ENCODE data around the gene CTSD. TPM values are rescaled to one million over a fixed set of nuclear protein-coding genes. Genes with fewer than 3 reads are reported as not detected.

The CTSD gene
- total and polyA plus RNA-seq, 2 experiments from 2014 or later: 67.1 to 251 TPM

GRCh38 chr11:1753929-1754305 is 9.8 kb downstream of the CTSD start:
- peaks cover 20% of the 10 kb centered on the region for H3K27me3 Mint-ChIP-seq (ENCODE audit: insufficient read depth, low read depth, poor library complexity)
- H3K27me3 ChIP-seq (ENCODE audit: insufficient read depth): peaks cover 17% of the 10 kb centered on the region
- no peak overlapping the region for H3K27ac ChIP-seq (ENCODE audit: low read depth)
- ATAC-seq (no peak), DNase-seq (ENCODE audit: low spot score) (no peak)
- no peaks in the 10 kb centered on the region; the same call in 1 of the 2 replicates for H3K4me1 ChIP-seq (ENCODE audit: insufficient read depth)
- no peaks in the 10 kb centered on the region for H4K20me1 ChIP-seq (replicated peaks; ENCODE audit: insufficient read depth)
- H3K4me3 ChIP-seq: no peak overlapping the region
- H3K9me3 Mint-ChIP-seq: no peaks in the 10 kb centered on the region; the same call in 2 of the 3 replicates
- no peaks in the 10 kb centered on the region for H3F3A ChIP-seq (replicated peaks; ENCODE audit: low read depth)
- no peaks in the 10 kb centered on the region for H3K79me2 ChIP-seq (replicated peaks; ENCODE audit: insufficient read depth)
- no peak overlapping the region for H3K4me3 Mint-ChIP-seq
- no peak overlapping the region for H3K4me2 ChIP-seq
- TF ChIP-seq, protein P1, sequence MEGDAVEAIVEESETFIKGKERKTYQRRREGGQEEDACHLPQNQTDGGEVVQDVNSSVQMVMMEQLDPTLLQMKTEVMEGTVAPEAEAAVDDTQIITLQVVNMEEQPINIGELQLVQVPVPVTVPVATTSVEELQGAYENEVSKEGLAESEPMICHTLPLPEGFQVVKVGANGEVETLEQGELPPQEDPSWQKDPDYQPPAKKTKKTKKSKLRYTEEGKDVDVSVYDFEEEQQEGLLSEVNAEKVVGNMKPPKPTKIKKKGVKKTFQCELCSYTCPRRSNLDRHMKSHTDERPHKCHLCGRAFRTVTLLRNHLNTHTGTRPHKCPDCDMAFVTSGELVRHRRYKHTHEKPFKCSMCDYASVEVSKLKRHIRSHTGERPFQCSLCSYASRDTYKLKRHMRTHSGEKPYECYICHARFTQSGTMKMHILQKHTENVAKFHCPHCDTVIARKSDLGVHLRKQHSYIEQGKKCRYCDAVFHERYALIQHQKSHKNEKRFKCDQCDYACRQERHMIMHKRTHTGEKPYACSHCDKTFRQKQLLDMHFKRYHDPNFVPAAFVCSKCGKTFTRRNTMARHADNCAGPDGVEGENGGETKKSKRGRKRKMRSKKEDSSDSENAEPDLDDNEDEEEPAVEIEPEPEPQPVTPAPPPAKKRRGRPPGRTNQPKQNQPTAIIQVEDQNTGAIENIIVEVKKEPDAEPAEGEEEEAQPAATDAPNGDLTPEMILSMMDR (conservative IDR thresholded peaks at IDR 0.05; ENCODE audit: low read depth in 2 of 2): no peak
- H3K27ac Mint-ChIP-seq: no peak overlapping the region
- H3K9me2 ChIP-seq (ENCODE audit: insufficient read depth): no peaks in the 10 kb centered on the region
- H3K4me1 Mint-ChIP-seq: peaks cover 16% of the 10 kb centered on the region; the same call in 2 of the 3 replicates
- peaks cover 12% of the 10 kb centered on the region; the same call in 2 of the 3 replicates for H3K36me3 Mint-ChIP-seq (ENCODE audit: low read depth)
- no peak overlapping the region for H2AFZ ChIP-seq
- no peaks in the 10 kb centered on the region for H3K36me3 ChIP-seq (ENCODE audit: insufficient read depth)

GRCh38 chr11:1753229-1753928 is 10.3 kb downstream of the CTSD start:
- Mint-ChIP-seq H3K9me3 (no peaks in the 10 kb centered on the region; the same call in 2 of the 3 replicates), H3K4me1 (peaks cover 16% of the 10 kb centered on the region; the same call in 2 of the 3 replicates)
- TF ChIP-seq ETS1 (IDR thresholded peaks at IDR 0.05) (no peak), JUNB (IDR thresholded peaks at IDR 0.05; ENCODE audit: unreplicated experiment) (no peak), STAT1 (IDR thresholded peaks at IDR 0.05; ENCODE audit: unreplicated experiment) (no peak), ZNF331 (CRISPR knock-in tag; IDR thresholded peaks at IDR 0.05; ENCODE audit: low read depth) (no peak), ZNF114 (CRISPR knock-in tag; IDR thresholded peaks at IDR 0.05) (no peak), CREB1 (CRISPR knock-in tag; IDR thresholded peaks at IDR 0.05; ENCODE audit: low read depth) (no peak), POLR2AphosphoS5 (IDR thresholded peaks at IDR 0.05; ENCODE audit: low read depth) (no peak), EZH2 (IDR thresholded peaks at IDR 0.05; ENCODE audit: low read depth, unreplicated experiment) (no peak), EZH2phosphoT487 (IDR thresholded peaks at IDR 0.05; ENCODE audit: unreplicated experiment) (no peak), NANOG (IDR thresholded peaks at IDR 0.05; ENCODE audit: borderline replicate concordance) (no peak)
- TF ChIP-seq, protein P2, sequence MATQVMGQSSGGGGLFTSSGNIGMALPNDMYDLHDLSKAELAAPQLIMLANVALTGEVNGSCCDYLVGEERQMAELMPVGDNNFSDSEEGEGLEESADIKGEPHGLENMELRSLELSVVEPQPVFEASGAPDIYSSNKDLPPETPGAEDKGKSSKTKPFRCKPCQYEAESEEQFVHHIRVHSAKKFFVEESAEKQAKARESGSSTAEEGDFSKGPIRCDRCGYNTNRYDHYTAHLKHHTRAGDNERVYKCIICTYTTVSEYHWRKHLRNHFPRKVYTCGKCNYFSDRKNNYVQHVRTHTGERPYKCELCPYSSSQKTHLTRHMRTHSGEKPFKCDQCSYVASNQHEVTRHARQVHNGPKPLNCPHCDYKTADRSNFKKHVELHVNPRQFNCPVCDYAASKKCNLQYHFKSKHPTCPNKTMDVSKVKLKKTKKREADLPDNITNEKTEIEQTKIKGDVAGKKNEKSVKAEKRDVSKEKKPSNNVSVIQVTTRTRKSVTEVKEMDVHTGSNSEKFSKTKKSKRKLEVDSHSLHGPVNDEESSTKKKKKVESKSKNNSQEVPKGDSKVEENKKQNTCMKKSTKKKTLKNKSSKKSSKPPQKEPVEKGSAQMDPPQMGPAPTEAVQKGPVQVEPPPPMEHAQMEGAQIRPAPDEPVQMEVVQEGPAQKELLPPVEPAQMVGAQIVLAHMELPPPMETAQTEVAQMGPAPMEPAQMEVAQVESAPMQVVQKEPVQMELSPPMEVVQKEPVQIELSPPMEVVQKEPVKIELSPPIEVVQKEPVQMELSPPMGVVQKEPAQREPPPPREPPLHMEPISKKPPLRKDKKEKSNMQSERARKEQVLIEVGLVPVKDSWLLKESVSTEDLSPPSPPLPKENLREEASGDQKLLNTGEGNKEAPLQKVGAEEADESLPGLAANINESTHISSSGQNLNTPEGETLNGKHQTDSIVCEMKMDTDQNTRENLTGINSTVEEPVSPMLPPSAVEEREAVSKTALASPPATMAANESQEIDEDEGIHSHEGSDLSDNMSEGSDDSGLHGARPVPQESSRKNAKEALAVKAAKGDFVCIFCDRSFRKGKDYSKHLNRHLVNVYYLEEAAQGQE (IDR thresholded peaks at IDR 0.05; ENCODE audit: unreplicated experiment): no peak

More at GRCh38 chr11:1753229-1753928, 10.3 kb downstream of the CTSD start:
- Histone ChIP-seq H4K20me1 (replicated peaks; ENCODE audit: insufficient read depth) (no peaks in the 10 kb centered on the region), H3K79me2 (replicated peaks; ENCODE audit: insufficient read depth) (no peaks in the 10 kb centered on the region), H3K4me3 (no peak overlapping the region), H3K4me1 (ENCODE audit: insufficient read depth) (no peaks in the 10 kb centered on the region; the same call in 1 of the 2 replicates), H3K4me2 (no peak overlapping the region), H3K27ac (ENCODE audit: low read depth) (no peak overlapping the region), H3K9me2 (ENCODE audit: insufficient read depth) (no peaks in the 10 kb centered on the region), H3K36me3 (ENCODE audit: insufficient read depth) (no peaks in the 10 kb centered on the region), H3F3A (replicated peaks; ENCODE audit: low read depth) (no peaks in the 10 kb centered on the region), H2AFZ (no peak overlapping the region), H3K27me3 (ENCODE audit: insufficient read depth) (peaks cover 22% of the 10 kb centered on the region)
- DNase-seq (ENCODE audit: low spot score) (no peak), ATAC-seq (no peak)
- Mint-ChIP-seq H3K4me3 (no peak overlapping the region), H3K36me3 (ENCODE audit: low read depth) (peaks cover 12% of the 10 kb centered on the region; the same call in 2 of the 3 replicates), H3K27me3 (ENCODE audit: insufficient read depth, low read depth, poor library complexity) (peaks cover 24% of the 10 kb centered on the region), H3K27ac (no peak overlapping the region)

Measured in GM23338 (cell line).